ENCODE results near the gene SMYD4.

- no peak for TF ChIP-seq DEAF1 (CRISPR knock-in tag; IDR thresholded peaks at IDR 0.05)
- no peak for TF ChIP-seq MNT (conservative IDR thresholded peaks at IDR 0.05)
- TF ChIP-seq, protein P1, sequence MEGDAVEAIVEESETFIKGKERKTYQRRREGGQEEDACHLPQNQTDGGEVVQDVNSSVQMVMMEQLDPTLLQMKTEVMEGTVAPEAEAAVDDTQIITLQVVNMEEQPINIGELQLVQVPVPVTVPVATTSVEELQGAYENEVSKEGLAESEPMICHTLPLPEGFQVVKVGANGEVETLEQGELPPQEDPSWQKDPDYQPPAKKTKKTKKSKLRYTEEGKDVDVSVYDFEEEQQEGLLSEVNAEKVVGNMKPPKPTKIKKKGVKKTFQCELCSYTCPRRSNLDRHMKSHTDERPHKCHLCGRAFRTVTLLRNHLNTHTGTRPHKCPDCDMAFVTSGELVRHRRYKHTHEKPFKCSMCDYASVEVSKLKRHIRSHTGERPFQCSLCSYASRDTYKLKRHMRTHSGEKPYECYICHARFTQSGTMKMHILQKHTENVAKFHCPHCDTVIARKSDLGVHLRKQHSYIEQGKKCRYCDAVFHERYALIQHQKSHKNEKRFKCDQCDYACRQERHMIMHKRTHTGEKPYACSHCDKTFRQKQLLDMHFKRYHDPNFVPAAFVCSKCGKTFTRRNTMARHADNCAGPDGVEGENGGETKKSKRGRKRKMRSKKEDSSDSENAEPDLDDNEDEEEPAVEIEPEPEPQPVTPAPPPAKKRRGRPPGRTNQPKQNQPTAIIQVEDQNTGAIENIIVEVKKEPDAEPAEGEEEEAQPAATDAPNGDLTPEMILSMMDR (IDR thresholded peaks at IDR 0.05 in 2 of 3, conservative IDR thresholded peaks at IDR 0.05 in 1 of 3; ENCODE audit: insufficient read depth in 2 of 3, low read depth in 1 of 3, low read length in 3 of 3) = no peak
- TF ChIP-seq POLR2AphosphoS5 (IDR thresholded peaks at IDR 0.05; ENCODE audit: control insufficient read depth, insufficient read depth, low read depth, low read length) = no peak
- TF ChIP-seq ESRRA (IDR thresholded peaks at IDR 0.05; ENCODE audit: borderline replicate concordance, low read depth) = no peak
- TF ChIP-seq MTA3 (IDR thresholded peaks at IDR 0.05; ENCODE audit: borderline replicate concordance) = no peak
- no peak for TF ChIP-seq NFIC (IDR thresholded peaks at IDR 0.05)
- no peak for TF ChIP-seq SMARCB1 (IDR thresholded peaks at IDR 0.05; ENCODE audit: insufficient read length, low read depth)
- TF ChIP-seq FOXK2 (conservative IDR thresholded peaks at IDR 0.05 in 1 of 2, IDR thresholded peaks at IDR 0.05 in 1 of 2; ENCODE audit: low read depth in 2 of 2) = no peak
- TF ChIP-seq ZNF644 (tag; IDR thresholded peaks at IDR 0.05; ENCODE audit: low read depth) = no peak
Measured at GRCh38 chr17:1868090-1868489, 38.4 kb upstream of the SMYD4 start.

Measured in K562 (cell line).